NB4 (cell line): ENCODE measurements around the gene RERE.
"Not testable (repeated sequence)": the region's sequence is repeated elsewhere in the genome, so short reads cannot be mapped to it uniquely, and the experiment has no call there.

Source experiments
- DNase-seq: peaks from one replicate; pipeline ENCODE4 v3.0.0; 2010; ENCODE audit warnings: low read depth
- H3K4me3 ChIP-seq: one replicate; pipeline ENCODE4 v1.5.1; 2011; ENCODE audit warnings: mild to moderate bottlenecking, low read depth, low read length, moderate library complexity
- MAX ChIP-seq: IDR thresholded peaks from 2 replicates; pipeline ENCODE4 v1.6.1; 2011; ENCODE audit warnings: low read depth, low read length
- MYC ChIP-seq: IDR thresholded peaks from 2 replicates; pipeline ENCODE4 v1.6.1; 2011; ENCODE audit warnings: low read depth, low read length
- POLR2A ChIP-seq: IDR thresholded peaks from 2 replicates; pipeline ENCODE4 v1.6.1; 2011; ENCODE audit warnings: mild to moderate bottlenecking; ENCODE audit not compliant: insufficient read length; ENCODE audit errors: extremely low read depth
- TF ChIP-seq, protein P1 (sequence below): IDR thresholded peaks from one replicate; pipeline ENCODE4 v1.5.1; 2012; ENCODE audit warnings: low read depth, low read length

RERE gene

DNA sequence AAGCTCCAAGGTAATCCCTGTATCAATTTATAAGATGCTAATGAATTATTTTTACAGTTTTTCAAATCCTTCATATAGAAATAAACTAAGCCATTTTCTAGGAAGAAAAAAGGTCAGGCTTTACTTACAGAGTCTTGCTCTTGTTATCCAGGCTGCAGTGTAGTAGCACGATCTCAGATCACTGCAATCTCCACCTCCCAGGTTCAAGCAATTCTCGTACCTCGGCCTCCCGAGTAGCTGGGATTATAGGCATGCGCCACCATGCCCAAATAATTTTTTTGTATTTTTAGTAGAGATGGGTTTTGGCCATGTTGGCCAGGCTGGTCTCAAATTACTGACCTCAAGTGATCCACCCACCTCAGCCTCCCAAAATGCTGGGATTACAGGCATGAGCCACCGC lies 27.0 kb downstream of the RERE start:
- TF ChIP-seq, protein P1, sequence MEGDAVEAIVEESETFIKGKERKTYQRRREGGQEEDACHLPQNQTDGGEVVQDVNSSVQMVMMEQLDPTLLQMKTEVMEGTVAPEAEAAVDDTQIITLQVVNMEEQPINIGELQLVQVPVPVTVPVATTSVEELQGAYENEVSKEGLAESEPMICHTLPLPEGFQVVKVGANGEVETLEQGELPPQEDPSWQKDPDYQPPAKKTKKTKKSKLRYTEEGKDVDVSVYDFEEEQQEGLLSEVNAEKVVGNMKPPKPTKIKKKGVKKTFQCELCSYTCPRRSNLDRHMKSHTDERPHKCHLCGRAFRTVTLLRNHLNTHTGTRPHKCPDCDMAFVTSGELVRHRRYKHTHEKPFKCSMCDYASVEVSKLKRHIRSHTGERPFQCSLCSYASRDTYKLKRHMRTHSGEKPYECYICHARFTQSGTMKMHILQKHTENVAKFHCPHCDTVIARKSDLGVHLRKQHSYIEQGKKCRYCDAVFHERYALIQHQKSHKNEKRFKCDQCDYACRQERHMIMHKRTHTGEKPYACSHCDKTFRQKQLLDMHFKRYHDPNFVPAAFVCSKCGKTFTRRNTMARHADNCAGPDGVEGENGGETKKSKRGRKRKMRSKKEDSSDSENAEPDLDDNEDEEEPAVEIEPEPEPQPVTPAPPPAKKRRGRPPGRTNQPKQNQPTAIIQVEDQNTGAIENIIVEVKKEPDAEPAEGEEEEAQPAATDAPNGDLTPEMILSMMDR, result no peak
- TF ChIP-seq MYC, result no peak
- TF ChIP-seq MAX, result no peak
- DNase-seq, result no peak
- H3K4me3 ChIP-seq, result no peak overlapping the region

DNA sequence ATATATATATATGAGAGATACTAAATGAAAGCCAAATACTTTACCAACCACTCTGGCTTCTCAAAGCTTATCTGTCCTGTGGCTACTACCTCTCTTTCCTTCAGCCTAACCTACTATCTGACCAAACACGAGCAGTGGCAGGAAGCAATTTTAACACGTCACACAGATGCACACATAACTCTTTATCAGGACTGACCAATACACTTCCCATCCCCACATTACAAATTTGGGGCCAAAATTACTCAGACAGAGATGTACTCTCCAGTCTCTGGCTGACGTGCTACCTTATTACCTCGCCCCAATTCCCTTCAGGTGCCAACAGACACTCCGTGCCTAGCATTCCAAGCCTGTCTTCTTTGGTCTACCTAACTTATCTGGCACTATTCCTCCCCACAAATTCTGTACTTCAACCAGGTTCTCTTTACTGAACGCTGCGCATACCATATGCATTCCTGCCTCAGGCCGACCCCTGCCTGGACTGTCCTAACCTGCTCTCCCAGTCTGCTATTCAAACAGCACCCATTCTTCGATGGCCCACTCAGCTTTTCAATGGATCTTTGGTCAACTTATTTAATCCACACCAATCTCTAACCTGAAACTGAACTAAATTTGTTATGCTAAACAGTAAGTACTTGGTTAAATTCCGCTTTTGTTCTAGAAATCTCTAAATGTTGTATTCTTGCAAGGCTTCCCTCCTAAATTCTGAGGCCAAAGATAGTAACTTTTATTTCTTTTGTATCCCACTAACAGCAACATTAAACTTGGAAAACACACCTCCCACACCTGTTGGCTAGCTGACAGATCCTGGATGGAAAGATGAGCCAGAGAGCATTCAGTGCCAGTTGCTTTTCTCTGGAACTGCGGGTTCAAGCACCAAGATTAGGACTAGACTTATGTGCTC lies 27.9 kb downstream of the RERE start:
- DNase-seq, result no peak
- TF ChIP-seq POLR2A (no peak), MAX (no peak), MYC (no peak)
- TF ChIP-seq, protein P1, result no peak
- no peak overlapping the region for H3K4me3 ChIP-seq

- H3K4me3 ChIP-seq, result no peak overlapping the region
- no peak for DNase-seq
- TF ChIP-seq MYC (no peak), MAX (no peak), POLR2A (no peak)
- TF ChIP-seq, protein P1, result no peak
Measured at GRCh38 chr1:8787218-8787617, 30.2 kb downstream of the RERE start.

- not testable (repeated sequence) for DNase-seq, H3K4me3 ChIP-seq
Measured at GRCh38 chr1:8786204-8786603, 31.2 kb downstream of the RERE start.

DNA sequence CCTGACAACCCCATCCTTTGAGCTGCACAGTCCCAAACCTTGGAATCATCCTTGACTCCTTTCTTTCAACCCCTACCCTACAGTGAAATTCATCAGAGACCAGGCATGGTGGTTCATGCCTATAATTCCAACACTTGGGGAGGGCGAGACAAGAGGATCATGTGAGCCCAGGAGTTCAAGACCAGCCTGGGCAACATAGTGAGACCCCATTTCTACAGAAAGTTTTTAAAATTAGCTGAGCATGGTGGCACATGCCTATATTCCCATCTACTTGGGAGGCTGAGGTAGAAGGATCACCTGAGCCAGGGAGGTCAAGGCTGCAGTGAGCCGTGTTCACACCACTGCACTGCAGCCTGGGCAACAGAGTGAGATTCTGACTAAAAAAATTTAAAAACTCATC lies 34.5 kb downstream of the RERE start:
- no peak overlapping the region for H3K4me3 ChIP-seq
- DNase-seq, result no peak
- TF ChIP-seq MYC, result no peak
- TF ChIP-seq POLR2A, result no peak
- no peak for TF ChIP-seq MAX
- TF ChIP-seq, protein P1, result no peak

DNA sequence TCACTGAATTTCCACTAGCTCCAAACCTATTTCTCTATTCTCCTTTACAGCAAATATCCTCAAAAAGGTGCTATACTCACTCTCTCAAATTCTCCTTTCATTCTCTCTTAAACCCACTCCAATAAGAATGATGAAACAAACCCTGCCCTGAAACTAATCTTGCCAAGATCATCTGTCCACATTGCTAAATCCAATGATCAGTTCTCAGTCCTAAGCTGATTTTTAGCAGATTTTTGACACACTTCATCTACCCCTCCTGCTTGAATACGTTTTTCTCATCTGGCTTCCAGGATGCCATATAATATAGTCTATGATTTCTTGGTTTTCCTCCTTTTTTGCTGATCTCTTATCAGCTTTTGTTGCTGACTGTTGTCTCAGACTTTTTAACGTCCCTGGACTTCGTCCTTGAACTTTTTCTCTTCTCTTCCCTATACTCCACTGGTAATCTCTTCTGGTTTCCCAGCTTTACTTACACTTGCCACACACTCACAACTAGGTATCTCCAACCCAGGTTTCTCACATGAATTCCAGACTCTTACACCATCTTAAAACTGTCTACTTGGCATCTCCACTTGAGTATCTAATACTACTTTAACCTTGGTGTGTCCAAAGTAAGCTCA lies 35.3 kb downstream of the RERE start:
- no peak overlapping the region for H3K4me3 ChIP-seq
- no peak for DNase-seq
- no peak for TF ChIP-seq MAX
- TF ChIP-seq MYC, result no peak
- no peak for TF ChIP-seq POLR2A
- TF ChIP-seq, protein P1, result no peak
